ENCODE data around the gene ATAT1. TPM values are rescaled to one million over a fixed set of nuclear protein-coding genes. Genes with fewer than 3 reads are reported as not detected.

The ATAT1 gene
- total and polyA plus RNA-seq, 2 of the 13 experiments (the other 11 are each of a cell fraction or from before 2014, with no cell fraction given) = 9.2 to 23.6 TPM

DNA sequence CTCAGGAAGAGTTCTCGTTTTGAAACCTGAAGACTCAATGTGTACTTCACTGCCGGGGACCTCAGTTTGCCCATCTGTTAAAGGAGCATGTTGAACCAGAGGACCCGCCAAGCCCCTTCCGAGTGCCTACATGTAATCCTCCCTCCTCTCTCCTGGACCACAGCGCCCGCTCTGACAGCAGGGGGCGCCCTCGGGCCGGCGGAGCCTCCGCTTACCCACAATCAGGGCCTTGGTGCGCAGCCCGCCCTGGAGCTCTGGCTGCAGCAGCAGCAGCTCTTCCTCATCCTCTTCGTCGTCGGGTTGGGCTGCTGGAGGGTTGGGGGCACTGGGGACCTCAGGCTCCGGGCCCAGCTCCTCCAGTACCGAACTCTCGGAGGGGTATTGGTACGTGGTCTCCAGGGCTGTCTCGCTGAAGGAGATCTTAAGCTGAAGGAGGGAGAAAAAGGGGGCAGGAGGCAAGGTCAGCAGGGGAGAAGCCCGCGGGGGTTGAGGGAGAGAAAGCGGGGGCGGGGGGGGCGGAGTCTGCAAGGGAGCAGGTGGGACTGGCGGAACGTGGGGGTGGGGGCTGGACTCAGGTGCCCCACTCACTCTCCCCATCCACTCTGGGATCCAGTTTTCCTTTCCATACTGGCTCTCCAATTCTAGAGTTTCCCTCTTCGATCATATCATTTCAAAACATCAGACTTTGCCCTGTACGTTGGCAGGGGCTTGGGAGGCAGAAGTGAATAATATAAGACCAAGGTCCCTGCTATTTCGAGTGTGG, 52.5 kb downstream of the ATAT1 start (continued):
- TF ChIP-seq HMGXB3 (CRISPR knock-in tag; IDR thresholded peaks at IDR 0.05; ENCODE audit: borderline replicate concordance) = peak; percentile 65
- peak in 1 of 2 experiments; percentile 48; a peak in 2 of 4 replicates for TF ChIP-seq ATF4 (CRISPR knock-in tag; IDR thresholded peaks at IDR 0.05)
- no peak for TF ChIP-seq RFX3 (CRISPR knock-in tag; IDR thresholded peaks at IDR 0.05)
- peak; percentile 82 for TF ChIP-seq MAZ (IDR thresholded peaks at IDR 0.05; ENCODE audit: borderline replicate concordance, low read depth, low read length)
- TF ChIP-seq MAZ (CRISPR knock-in tag; IDR thresholded peaks at IDR 0.05; ENCODE audit: low read depth) = peak; percentile 66; the same call in 1 of the 2 replicates
- TF ChIP-seq, protein P1, sequence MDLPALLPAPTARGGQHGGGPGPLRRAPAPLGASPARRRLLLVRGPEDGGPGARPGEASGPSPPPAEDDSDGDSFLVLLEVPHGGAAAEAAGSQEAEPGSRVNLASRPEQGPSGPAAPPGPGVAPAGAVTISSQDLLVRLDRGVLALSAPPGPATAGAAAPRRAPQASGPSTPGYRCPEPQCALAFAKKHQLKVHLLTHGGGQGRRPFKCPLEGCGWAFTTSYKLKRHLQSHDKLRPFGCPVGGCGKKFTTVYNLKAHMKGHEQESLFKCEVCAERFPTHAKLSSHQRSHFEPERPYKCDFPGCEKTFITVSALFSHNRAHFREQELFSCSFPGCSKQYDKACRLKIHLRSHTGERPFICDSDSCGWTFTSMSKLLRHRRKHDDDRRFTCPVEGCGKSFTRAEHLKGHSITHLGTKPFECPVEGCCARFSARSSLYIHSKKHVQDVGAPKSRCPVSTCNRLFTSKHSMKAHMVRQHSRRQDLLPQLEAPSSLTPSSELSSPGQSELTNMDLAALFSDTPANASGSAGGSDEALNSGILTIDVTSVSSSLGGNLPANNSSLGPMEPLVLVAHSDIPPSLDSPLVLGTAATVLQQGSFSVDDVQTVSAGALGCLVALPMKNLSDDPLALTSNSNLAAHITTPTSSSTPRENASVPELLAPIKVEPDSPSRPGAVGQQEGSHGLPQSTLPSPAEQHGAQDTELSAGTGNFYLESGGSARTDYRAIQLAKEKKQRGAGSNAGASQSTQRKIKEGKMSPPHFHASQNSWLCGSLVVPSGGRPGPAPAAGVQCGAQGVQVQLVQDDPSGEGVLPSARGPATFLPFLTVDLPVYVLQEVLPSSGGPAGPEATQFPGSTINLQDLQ (CRISPR knock-in tag; IDR thresholded peaks at IDR 0.05) = no peak
- peak; percentile 71; the same call in 1 of the 2 replicates for TF ChIP-seq ZNF598 (CRISPR knock-in tag; IDR thresholded peaks at IDR 0.05; ENCODE audit: borderline replicate concordance)
- TF ChIP-seq ZBTB7A (CRISPR knock-in tag; IDR thresholded peaks at IDR 0.05) = no peak
- TF ChIP-seq ZNF17 (CRISPR knock-in tag; IDR thresholded peaks at IDR 0.05) = no peak
- TF ChIP-seq, protein P2, sequence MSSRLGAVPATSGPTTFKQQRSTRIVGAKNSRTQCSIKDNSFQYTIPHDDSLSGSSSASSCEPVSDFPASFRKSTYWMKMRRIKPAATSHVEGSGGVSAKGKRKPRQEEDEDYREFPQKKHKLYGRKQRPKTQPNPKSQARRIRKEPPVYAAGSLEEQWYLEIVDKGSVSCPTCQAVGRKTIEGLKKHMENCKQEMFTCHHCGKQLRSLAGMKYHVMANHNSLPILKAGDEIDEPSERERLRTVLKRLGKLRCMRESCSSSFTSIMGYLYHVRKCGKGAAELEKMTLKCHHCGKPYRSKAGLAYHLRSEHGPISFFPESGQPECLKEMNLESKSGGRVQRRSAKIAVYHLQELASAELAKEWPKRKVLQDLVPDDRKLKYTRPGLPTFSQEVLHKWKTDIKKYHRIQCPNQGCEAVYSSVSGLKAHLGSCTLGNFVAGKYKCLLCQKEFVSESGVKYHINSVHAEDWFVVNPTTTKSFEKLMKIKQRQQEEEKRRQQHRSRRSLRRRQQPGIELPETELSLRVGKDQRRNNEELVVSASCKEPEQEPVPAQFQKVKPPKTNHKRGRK (CRISPR knock-in tag; IDR thresholded peaks at IDR 0.05) = no peak
- TF ChIP-seq ZNF180 (CRISPR knock-in tag; IDR thresholded peaks at IDR 0.05; ENCODE audit: borderline replicate concordance, low read depth) = no peak
- TF ChIP-seq, protein P3, sequence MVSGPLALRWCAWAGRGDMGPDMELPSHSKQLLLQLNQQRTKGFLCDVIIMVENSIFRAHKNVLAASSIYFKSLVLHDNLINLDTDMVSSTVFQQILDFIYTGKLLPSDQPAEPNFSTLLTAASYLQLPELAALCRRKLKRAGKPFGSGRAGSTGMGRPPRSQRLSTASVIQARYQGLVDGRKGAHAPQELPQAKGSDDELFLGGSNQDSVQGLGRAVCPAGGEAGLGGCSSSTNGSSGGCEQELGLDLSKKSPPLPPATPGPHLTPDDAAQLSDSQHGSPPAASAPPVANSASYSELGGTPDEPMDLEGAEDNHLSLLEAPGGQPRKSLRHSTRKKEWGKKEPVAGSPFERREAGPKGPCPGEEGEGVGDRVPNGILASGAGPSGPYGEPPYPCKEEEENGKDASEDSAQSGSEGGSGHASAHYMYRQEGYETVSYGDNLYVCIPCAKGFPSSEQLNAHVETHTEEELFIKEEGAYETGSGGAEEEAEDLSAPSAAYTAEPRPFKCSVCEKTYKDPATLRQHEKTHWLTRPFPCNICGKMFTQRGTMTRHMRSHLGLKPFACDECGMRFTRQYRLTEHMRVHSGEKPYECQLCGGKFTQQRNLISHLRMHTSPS (CRISPR knock-in tag; IDR thresholded peaks at IDR 0.05; ENCODE audit: low read depth) = peak; percentile 36; the same call in 1 of the 2 replicates
- 0 out of 2 replicates have a peak, but pooled peaks have one; percentile 48 for TF ChIP-seq ZNF546 (CRISPR knock-in tag; conservative IDR thresholded peaks at IDR 0.05)
- TF ChIP-seq ZEB1 (IDR thresholded peaks at IDR 0.05; ENCODE audit: insufficient replicate concordance, low read depth) = no peak
- no peak for TF ChIP-seq HNRNPL (IDR thresholded peaks at IDR 0.05; ENCODE audit: low read depth, low read length)
- TF ChIP-seq KDM5B (CRISPR knock-in tag; IDR thresholded peaks at IDR 0.05; ENCODE audit: borderline replicate concordance) = peak; percentile 67
